Mesothelial cell of epicardium (in vitro differentiated cells): ENCODE measurements around the gene CHRND. TPM values are rescaled to one million over a fixed set of nuclear protein-coding genes. Genes with fewer than 3 reads are reported as not detected.

Experiments
- DNase-seq, 2 experiments: peaks; one replicate each; pipeline ENCODE4 v3.0.0; 2021; ENCODE audit warnings: low spot score in 2 of 2; ENCODE audit not compliant: unreplicated experiment in 2 of 2
- H3K27ac Mint-ChIP-seq: 2 replicates; pipeline ENCODE4 v1.8.0; 2021; ENCODE audit warnings: mixed read lengths
- H3K27me3 Mint-ChIP-seq: 2 replicates; pipeline ENCODE4 v1.8.0; 2021; ENCODE audit warnings: low read depth, mixed read lengths
- H3K36me3 Mint-ChIP-seq: 2 replicates; pipeline ENCODE4 v1.8.0; 2021; ENCODE audit warnings: mixed read lengths
- H3K4me1 Mint-ChIP-seq: 2 replicates; pipeline ENCODE4 v1.8.0; 2021; ENCODE audit warnings: mixed read lengths
- H3K4me3 Mint-ChIP-seq: 2 replicates; pipeline ENCODE4 v1.8.0; 2021; ENCODE audit warnings: mild to moderate bottlenecking, moderate library complexity, mixed read lengths
- H3K9me3 Mint-ChIP-seq: 2 replicates; pipeline ENCODE4 v1.8.0; 2021; ENCODE audit warnings: mixed read lengths
- total RNA-seq: library from RNA; stranded (reverse); gene quantifications from 3 replicates; pipeline ENCODE4 v1.2.1, GENCODE V29; 2021
- TF ChIP-seq, protein P1 (sequence below): fragments of 200-600 bp; sonication (generic); IDR thresholded peaks from one replicate; pipeline ENCODE4 v1.5.0; 2021; ENCODE audit warnings: antibody characterized with exemption; ENCODE audit not compliant: unreplicated experiment

The CHRND gene
- total RNA-seq, 1 donor from 2014 or later = not detected

DNA sequence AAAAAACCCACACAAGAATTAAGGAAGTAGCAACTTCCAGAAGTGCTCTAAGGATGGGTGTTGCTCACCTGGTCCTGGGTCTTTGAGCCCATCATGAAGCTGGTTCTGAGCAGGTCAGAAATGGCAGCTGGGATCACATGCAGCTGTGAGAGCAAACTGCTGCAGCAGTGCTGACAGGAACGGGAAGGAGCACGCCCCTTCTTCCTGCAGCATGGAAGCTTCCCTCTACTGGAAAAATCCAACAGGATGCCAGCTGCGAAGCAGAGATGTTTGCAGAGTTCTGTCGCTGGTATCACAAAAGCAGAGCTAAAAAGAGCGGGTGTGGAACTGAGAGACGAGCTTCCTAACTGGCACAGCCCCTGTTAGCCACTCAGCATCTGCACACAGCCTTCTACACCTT is 58.3 kb downstream of the CHRND start:
- TF ChIP-seq, protein P1, sequence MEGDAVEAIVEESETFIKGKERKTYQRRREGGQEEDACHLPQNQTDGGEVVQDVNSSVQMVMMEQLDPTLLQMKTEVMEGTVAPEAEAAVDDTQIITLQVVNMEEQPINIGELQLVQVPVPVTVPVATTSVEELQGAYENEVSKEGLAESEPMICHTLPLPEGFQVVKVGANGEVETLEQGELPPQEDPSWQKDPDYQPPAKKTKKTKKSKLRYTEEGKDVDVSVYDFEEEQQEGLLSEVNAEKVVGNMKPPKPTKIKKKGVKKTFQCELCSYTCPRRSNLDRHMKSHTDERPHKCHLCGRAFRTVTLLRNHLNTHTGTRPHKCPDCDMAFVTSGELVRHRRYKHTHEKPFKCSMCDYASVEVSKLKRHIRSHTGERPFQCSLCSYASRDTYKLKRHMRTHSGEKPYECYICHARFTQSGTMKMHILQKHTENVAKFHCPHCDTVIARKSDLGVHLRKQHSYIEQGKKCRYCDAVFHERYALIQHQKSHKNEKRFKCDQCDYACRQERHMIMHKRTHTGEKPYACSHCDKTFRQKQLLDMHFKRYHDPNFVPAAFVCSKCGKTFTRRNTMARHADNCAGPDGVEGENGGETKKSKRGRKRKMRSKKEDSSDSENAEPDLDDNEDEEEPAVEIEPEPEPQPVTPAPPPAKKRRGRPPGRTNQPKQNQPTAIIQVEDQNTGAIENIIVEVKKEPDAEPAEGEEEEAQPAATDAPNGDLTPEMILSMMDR = no peak
- peaks cover 11% of the 10 kb centered on the region for H3K9me3 Mint-ChIP-seq
- H3K27ac Mint-ChIP-seq = no peak overlapping the region
- H3K4me1 Mint-ChIP-seq = no peaks in the 10 kb centered on the region
- H3K36me3 Mint-ChIP-seq = peaks cover 39% of the 10 kb centered on the region
- H3K27me3 Mint-ChIP-seq = no peaks in the 10 kb centered on the region
- no peak overlapping the region for H3K4me3 Mint-ChIP-seq
- DNase-seq = no peak

Other genes with a start within 250 kb of the CHRND start
- gene ALPP, start 147.4 kb upstream of the CHRND start, total RNA-seq = not detected in 3 replicates
- gene ALPG, start 119.3 kb upstream of the CHRND start, total RNA-seq = not detected in 3 replicates
- not detected in 3 replicates for gene ALPI, start 70.0 kb upstream of the CHRND start, total RNA-seq
- 8.8 to 9.7 TPM (median 9.5 TPM) in 3 replicates for gene ECEL1, start 38.3 kb upstream of the CHRND start, total RNA-seq
- gene PRSS56, start 5.8 kb upstream of the CHRND start, total RNA-seq = 0.09 TPM in 1 of 3 replicates, not detected in the others
- gene CHRNG, start 13.5 kb downstream of the CHRND start, total RNA-seq = 0.11 TPM in 1 of 3 replicates, not detected in the others
- 11.0 to 12.2 TPM (median 11.2 TPM) in 3 replicates for gene TIGD1, start 24.4 kb downstream of the CHRND start, total RNA-seq
- 72.2 to 78.3 TPM (median 72.5 TPM) in 3 replicates for gene EIF4E2, start 24.5 kb downstream of the CHRND start, total RNA-seq
- 5.3 to 5.6 TPM (median 5.4 TPM) in 3 replicates for gene EFHD1, start 107.4 kb downstream of the CHRND start, total RNA-seq
- gene GIGYF2, start 171.2 kb downstream of the CHRND start, total RNA-seq = 75.3 to 78.8 TPM (median 76.9 TPM) in 3 replicates